Hepatic stellate cell (primary cell): Measurements from ENCODE around the gene CAST.

Experiments
- DNase-seq: peaks from one replicate; pipeline ENCODE4 v3.0.0; 2011; ENCODE audit warnings: low spot score

The CAST gene

DNA sequence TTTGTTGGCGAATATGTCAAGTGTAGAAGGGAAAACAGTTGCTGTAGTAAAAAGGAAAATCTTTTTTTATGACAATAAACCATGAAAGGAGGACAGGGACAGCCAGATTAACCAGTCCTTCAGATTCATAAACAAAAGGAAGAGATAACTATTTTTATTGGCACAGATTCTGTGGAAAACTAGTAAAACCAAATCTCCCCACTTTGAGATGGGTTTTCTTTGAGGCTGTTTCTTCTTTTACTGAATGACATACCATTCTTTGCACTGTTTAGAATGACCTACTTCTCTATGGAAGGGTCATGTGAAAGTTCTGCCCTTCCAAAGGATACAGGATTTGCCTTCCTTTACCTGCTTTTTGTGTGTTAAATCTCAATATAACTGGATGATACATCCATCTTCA lies 13.7 kb downstream of the CAST start:
- DNase-seq: no peak

DNA sequence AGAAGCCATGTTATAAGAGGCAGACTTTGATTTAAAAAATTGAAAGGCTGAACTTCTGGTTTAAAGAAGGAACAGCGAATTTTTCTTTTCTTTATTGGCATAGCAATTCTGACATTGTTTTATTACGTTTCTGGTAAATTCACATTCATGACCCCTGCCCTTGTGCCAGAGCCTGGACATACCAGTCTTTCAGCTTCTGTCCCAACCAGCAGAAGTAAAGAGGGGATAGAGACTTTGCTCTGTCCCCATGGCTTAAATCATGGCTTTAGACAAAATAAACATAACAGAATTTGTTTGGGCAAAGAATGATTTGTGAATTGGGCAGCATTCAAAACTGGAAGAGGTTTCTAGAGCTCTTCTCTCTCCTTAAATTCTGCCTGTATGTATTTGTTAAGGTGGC lies 15.3 kb downstream of the CAST start:
- no peak for DNase-seq

- no peak for DNase-seq
These were observed 17.1 kb downstream of the CAST start for GRCh38 chr5:96679293-96679692.

- DNase-seq: no peak
These were observed 18.7 kb downstream of the CAST start for GRCh38 chr5:96680759-96681470.

GRCh38 chr5:96683392-96683791 lies 21.2 kb downstream of the CAST start:
- DNase-seq: no peak

DNA sequence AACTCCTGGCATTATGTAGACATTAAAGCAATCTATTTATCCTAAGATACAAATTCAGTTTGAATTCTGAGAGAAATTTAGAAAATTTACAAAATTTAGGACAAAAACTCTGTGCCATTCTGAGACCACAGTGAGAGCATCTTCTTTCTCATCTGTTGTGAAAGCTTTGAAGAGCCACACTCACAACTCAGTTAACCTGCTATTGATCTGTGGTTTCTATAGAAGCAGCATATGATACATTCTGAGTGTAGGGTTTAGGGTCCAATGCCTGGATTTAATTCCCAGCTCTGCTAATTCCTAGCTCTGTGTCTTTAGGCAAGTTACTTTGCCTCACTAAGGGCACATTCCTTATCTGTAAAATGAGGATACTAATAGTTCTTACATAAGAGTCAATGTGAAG lies 21.6 kb downstream of the CAST start:
- no peak for DNase-seq

- no peak for DNase-seq
These were observed 24.9 kb downstream of the CAST start for GRCh38 chr5:96687080-96687479.

GRCh38 chr5:96687812-96688453 lies 25.8 kb downstream of the CAST start:
- DNase-seq: peak; percentile 63

DNA sequence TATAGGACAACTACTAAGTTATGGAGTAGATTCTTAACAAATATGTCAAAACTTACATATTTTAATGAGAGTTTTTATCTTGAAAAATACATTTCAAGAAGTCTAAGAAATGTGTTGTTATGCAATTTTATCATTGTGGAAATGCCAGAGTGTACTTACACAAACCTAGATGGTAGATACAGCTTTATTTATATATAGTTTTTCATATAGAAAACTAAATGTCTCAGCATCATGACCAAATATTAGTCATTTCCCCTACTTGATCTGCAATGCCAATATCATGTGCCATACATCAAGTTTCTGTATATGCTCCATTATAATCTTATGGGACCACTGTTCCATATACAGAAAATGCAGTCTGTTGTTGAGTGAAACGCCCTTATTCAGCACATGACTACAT lies 28.7 kb downstream of the CAST start:
- no peak for DNase-seq

GRCh38 chr5:96691503-96692303 lies 29.5 kb downstream of the CAST start:
- DNase-seq: no peak

- no peak for DNase-seq
These were observed 30.3 kb downstream of the CAST start for GRCh38 chr5:96692441-96692840.

DNA sequence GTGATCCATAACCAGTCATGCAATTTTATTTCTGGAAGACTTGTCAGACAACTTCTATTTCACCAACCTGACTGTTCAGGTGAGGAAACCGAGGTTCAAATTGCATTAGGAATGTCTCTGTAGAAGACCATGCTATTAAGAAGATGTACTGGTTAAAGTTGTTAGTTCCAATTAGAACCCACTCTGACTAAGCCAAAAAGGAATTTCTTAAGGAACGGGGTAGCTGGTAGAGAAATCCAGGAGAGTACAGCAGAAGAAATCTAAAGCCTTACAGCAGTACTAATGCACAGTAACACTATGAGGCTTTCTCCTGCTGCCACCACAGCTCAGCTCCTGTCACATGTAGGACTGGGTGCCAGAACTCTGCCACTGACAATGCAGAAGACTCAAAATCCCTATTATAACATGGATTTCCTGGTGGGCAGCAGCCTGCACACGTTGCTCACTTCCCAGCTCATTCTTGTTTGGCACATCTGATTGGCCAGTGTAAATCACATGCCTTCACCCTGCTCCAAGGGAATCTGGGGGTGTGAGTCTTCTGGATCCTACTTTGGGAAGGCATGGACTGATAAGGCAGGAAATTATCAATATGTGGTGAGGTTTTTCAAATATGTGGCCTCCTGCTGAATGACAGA lies 37.1 kb downstream of the CAST start:
- DNase-seq: no peak

GRCh38 chr5:96702503-96703383 lies 40.6 kb downstream of the CAST start:
- peak; percentile 94 for DNase-seq

DNA sequence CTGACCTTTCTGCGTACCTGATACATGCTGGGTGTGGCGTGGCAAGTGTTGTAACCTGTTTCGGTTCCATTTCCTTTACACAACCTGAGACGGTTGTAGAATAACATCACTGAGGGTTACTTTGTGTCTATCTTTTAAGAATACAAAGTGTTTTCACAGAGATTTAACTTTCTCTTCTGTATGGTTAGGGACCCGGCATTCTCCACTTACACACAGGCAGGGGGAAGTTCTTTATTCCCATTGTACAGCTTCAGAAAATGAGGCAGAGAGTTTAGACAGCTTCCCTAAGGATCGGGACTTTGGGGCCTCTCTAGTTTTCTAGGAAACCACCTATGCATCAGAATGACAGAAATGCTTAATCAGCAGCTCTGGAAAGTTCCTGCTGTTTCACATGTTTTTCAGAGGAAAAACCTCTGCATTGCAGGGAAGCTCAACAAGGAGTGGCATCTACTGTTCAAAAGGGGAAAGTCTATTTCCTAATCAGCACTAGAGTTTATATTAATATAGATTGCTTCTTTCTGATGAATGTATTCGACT lies 41.3 kb downstream of the CAST start:
- no peak for DNase-seq

DNA sequence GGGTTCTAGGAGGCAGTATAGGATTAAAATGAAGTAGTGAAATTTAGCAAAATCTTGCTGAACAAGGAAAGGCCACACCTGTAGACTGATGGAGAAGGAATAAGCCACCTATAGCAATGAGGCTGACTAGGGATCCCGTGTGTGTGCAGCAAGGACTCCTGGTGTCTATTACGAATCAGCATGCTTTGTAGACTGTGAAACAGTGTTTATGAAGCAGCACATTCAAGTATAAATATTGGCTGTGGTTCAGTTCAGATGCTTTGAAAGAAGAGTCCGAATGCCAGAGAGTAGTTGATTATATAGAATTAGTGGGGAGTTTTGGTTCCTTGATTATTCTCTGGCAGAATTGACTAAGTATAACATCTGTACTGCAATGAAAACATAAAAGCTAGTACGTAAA lies 41.8 kb downstream of the CAST start:
- DNase-seq: no peak

- no peak for DNase-seq
These were observed 44.4 kb downstream of the CAST start for GRCh38 chr5:96706433-96707111.

GRCh38 chr5:96708600-96708999 lies 46.4 kb downstream of the CAST start:
- DNase-seq: no peak

- DNase-seq: peak; percentile 41
These were observed 47.1 kb downstream of the CAST start for GRCh38 chr5:96709152-96709821.

DNA sequence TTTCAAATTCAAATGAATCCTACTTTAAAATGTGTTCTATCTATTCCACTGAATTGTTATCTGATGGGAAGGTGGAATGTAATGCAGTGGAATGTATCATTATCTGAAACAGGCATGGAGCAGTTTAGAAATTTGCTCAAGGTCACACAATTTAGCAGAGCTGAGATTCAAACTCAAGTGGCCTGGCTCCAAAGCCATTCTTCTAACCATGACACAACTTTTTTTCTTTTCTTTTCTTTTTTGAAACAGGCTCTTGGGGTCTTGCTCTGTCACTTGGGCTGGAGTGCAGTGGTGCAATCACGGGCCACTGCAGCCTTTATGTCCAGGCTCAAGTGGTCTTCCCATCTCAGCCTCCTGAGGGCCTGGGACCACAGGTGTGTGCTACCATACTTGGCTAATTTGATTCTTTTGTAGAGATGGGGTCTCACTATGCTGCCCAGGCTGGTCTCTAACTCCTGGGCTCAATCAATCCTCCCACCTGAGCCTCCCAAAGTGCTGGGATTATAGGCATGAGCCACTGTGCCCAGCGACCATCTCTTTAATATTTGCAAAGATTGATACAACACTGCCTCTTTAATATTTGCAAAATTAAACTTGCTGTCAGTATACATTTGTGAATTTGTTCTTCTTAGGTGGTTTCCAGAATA lies 50.0 kb downstream of the CAST start:
- DNase-seq: no peak

- no peak for DNase-seq
These were observed 52.3 kb downstream of the CAST start for GRCh38 chr5:96714450-96714849.
